Omental fat pad (tissue), 4 donors: ENCODE results near the gene VTA1. TPM values are rescaled to one million over a fixed set of nuclear protein-coding genes. Genes with fewer than 3 reads are reported as not detected.

Experiments
- ATAC-seq: fragments of 150-250 bp; one replicate; pipeline ENCODE4 v1.9.1; 2016; ENCODE audit warnings: mild to moderate bottlenecking, moderate library complexity; ENCODE audit not compliant: low FRiP score
- DNase-seq: peaks from one replicate; pipeline ENCODE4 v3.0.0-alpha.2; 2019; ENCODE audit warnings: low spot score
- total RNA-seq, 4 donors: library from RNA; depleted of rRNA; stranded (reverse); fragments of >200 nt; gene quantifications; one replicate each; pipeline ENCODE4 v1.1.0, GENCODE V29; 2016
- TF ChIP-seq, protein P1 (sequence below), 3 donors: fragments of 450-650 bp; IDR thresholded peaks; one replicate each; pipeline ENCODE4 v1.5.1; 2016 to 2017; ENCODE audit warnings: antibody characterized with exemption in 3 of 3, mild to moderate bottlenecking in 3 of 3, moderate library complexity in 2 of 3

The VTA1 gene
- total RNA-seq, 4 donors from 2014 or later, result 27.4 to 38.5 (median 34.9) TPM

DNA sequence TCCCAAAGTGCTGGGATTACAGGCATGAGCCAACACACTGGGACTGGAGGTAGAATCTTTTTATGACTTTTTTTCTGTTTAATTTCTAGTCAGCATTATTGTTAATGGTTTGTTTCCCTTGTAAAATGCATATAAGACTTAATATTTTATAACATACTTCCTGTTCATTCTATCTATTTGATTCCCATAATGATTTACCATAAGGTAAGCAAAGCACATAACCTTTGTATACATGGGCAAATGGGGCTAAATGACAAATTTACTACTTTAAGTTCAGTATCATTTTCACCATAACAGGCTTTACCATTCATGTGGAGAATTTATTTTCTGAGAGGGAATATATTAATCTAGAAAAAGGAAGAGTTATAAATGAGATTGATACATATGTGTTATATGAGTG lies 24.3 kb downstream of the VTA1 start:
- TF ChIP-seq, protein P1, sequence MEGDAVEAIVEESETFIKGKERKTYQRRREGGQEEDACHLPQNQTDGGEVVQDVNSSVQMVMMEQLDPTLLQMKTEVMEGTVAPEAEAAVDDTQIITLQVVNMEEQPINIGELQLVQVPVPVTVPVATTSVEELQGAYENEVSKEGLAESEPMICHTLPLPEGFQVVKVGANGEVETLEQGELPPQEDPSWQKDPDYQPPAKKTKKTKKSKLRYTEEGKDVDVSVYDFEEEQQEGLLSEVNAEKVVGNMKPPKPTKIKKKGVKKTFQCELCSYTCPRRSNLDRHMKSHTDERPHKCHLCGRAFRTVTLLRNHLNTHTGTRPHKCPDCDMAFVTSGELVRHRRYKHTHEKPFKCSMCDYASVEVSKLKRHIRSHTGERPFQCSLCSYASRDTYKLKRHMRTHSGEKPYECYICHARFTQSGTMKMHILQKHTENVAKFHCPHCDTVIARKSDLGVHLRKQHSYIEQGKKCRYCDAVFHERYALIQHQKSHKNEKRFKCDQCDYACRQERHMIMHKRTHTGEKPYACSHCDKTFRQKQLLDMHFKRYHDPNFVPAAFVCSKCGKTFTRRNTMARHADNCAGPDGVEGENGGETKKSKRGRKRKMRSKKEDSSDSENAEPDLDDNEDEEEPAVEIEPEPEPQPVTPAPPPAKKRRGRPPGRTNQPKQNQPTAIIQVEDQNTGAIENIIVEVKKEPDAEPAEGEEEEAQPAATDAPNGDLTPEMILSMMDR (IDR thresholded peaks at IDR 0.05), result no peak
- DNase-seq (no peak), ATAC-seq (no peak)

DNA sequence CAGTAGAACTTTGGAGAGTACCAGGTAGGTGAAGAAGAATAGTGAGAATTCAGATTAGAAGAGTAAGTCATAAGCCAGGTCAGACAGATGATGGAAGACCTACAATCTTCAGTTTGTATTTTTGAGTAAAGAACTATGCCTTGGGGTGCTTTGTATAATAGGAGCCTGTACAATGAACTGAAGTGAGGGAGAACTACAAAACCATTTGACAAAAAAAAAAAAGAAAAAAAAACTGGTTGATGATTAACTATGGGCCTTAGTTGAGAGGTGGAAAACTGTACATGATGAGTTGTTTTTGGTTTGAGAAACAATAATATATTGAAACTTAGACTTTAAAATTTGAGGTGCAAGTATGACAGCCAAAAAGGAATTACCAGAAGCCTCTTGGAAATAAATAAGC lies 25.7 kb downstream of the VTA1 start:
- no peak for DNase-seq
- no peak for ATAC-seq
- TF ChIP-seq, protein P1 (IDR thresholded peaks at IDR 0.05), result no peak

DNA sequence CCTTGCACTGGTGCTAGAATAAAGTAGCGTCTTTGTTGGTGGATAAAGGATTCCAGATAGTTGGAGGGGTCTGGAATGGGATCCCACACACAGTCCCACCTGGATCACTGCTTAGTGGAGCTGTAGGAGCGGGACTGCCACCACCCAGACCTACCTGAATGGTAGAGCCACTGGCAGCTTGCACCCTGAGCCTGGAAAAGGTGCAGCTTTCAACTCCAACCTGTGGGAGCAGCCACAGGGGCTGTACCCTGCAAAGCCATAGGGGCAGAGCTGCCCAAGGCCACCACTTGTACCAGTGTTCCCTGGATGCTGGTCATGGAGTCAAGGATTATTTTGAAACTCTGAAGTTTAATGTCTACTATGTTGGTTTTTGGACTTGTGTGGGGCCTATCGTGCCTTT lies 26.9 kb downstream of the VTA1 start:
- TF ChIP-seq, protein P1 (IDR thresholded peaks at IDR 0.05), result no peak
- ATAC-seq (no peak), DNase-seq (no peak)

DNA sequence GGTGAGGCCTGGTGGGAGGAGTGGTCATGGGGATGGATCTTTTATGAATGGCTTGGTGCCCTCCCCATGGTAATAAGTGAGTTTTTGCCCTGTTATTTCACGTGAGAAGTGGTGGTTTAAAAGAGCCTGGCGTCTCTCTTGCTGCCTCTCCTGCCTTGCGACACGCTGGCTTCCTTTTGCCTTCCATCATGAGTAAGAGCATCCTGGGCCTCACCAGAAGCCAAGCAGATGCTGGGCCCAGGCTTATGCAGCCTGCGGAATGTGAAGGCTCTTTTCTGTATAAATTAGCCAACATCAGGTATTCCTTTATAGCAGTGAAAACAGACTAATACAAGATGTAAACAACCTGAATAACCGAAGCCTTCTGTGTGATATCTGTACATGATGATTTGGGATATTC lies 27.6 kb downstream of the VTA1 start:
- ATAC-seq (no peak), DNase-seq (no peak)
- TF ChIP-seq, protein P1 (IDR thresholded peaks at IDR 0.05), result no peak

DNA sequence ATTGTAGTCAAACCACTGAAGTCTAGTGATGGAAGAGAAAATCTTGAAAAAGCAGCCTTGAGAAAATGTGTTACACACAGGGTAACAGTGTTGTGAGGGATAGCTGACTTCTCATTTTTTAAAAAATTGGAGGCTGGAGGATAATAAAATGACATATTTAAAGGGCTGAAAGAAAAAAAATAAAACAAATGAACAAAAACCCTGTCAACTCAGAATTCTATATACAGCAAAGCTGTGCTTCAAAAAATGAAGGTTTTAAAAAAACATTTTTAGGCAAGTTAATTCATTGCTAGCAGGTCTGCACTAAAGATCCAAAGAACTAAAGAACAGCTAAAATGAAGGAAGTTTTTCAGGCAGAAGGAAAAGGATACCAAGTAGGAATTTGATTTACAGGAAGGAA lies 31.1 kb downstream of the VTA1 start:
- DNase-seq, result no peak
- TF ChIP-seq, protein P1 (IDR thresholded peaks at IDR 0.05), result no peak
- no peak for ATAC-seq

DNA sequence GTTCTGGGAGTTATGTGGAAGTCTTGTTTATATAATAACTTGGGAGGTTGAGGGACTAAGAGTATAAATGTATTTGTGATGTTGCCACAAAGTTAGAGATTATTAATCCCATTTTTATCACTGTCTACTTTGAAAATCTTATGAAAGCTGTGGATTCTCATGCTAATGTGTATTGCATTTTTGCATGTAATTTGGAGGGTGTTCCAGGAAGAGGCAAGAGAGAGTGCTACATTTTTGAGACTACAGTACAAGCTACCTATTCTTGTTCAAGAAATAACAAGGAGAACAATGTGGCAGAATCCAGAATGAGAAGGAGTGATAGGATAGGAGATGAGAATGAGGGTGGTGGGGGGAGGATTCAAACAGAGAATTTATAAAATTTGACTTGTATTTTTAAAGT lies 34.9 kb downstream of the VTA1 start:
- no peak for ATAC-seq
- no peak for DNase-seq
- TF ChIP-seq, protein P1 (IDR thresholded peaks at IDR 0.05), result no peak

DNA sequence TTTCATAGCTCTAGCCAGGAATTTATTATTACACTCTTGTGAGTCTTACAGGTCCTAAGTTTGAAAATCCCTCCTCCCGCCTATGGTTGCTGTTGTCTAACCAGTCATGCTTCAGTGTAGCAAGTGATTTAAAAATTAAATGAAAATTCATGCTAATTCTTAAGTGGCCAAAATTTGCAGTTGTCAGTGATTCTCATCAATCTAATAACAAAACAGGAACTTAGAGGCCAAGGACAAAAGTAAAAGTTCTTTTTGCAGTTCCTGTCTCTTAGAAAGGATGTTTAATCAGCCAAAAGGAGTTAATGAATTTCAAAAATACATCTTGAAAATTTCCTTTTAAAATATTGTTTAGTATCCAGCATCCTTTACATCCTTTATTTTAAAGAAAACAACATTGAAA lies 36.3 kb downstream of the VTA1 start:
- TF ChIP-seq, protein P1 (IDR thresholded peaks at IDR 0.05), result no peak
- DNase-seq (no peak), ATAC-seq (no peak)
